Measurements from ENCODE around the gene SLC37A2. TPM values are rescaled to one million over a fixed set of nuclear protein-coding genes. Genes with fewer than 3 reads are reported as not detected.

SLC37A2 gene
- total RNA-seq, 1 donor from 2014 or later, result 2.4 TPM

DNA sequence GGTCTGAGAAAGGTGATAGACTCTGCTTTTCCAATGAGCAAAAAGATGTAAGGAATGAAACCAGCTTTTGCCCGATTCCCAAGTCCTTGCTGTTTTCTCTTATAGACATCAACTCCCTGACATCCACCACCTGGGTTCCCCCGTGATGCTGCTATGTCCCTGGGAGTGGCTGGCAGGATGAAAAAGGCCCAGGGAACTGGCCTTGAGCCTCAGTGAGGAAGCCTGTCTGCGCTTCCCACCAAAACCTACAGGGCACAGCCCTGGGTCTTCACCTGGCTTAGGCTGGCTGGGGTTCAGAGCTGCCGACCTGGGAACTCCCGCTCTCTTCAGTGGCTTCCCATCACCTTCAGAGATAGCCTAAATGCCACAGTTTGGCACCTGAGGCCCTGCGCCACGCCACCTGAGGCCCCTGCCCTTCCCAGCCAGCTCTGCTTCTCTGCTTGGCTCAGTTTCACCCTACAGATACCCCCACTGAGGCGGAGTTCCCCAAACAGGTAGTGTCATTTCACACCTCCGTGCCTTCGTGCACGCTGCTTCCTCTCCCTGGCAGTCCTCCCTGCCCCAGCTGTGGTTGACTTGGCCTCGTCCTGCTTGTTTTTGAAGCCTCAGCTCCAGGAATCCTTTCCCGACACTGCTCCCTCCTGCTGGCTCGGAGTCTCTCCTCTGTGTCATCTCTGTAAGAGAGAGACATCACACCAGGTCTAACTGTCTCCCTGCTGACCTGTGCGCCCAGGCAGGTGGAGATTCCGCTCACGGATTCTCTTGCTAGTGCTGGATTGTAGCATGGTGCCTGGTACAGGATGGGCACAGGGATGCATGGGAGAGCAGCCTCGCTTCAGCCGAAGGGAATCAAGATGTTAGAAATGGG, 10.7 kb downstream of the SLC37A2 start:
- H3K9me3 ChIP-seq (replicated peaks), result no peaks in the 10 kb centered on the region
- H3K36me3 ChIP-seq, result no peaks in the 10 kb centered on the region
- H3K27ac ChIP-seq (replicated peaks), result no peak overlapping the region
- H3K27me3 ChIP-seq (ENCODE audit: low read depth), result peaks cover 74% of the 10 kb centered on the region
- H3K4me3 ChIP-seq, result no peak overlapping the region
- H3K4me1 ChIP-seq, result no peaks in the 10 kb centered on the region
- TF ChIP-seq, protein P1, sequence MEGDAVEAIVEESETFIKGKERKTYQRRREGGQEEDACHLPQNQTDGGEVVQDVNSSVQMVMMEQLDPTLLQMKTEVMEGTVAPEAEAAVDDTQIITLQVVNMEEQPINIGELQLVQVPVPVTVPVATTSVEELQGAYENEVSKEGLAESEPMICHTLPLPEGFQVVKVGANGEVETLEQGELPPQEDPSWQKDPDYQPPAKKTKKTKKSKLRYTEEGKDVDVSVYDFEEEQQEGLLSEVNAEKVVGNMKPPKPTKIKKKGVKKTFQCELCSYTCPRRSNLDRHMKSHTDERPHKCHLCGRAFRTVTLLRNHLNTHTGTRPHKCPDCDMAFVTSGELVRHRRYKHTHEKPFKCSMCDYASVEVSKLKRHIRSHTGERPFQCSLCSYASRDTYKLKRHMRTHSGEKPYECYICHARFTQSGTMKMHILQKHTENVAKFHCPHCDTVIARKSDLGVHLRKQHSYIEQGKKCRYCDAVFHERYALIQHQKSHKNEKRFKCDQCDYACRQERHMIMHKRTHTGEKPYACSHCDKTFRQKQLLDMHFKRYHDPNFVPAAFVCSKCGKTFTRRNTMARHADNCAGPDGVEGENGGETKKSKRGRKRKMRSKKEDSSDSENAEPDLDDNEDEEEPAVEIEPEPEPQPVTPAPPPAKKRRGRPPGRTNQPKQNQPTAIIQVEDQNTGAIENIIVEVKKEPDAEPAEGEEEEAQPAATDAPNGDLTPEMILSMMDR (IDR thresholded peaks at IDR 0.05; ENCODE audit: borderline replicate concordance), result no peak
- intact Hi-C loops (cut with micrococcal nuclease), result no loop called here
- DNase-seq, result no peak

- no peaks in the 10 kb centered on the region for H3K4me1 ChIP-seq
- TF ChIP-seq, protein P1 (IDR thresholded peaks at IDR 0.05; ENCODE audit: borderline replicate concordance), result no peak
- H3K4me3 ChIP-seq, result no peak overlapping the region
- no peaks in the 10 kb centered on the region for H3K9me3 ChIP-seq (replicated peaks)
- intact Hi-C loops (cut with micrococcal nuclease), result no loop called here
- DNase-seq, result no peak
- peaks cover 66% of the 10 kb centered on the region for H3K27me3 ChIP-seq (ENCODE audit: low read depth)
- H3K27ac ChIP-seq (replicated peaks), result no peak overlapping the region
- H3K36me3 ChIP-seq, result no peaks in the 10 kb centered on the region
Measured at GRCh38 chr11:125074511-125075241, 11.6 kb downstream of the SLC37A2 start.

- TF ChIP-seq, protein P1 (IDR thresholded peaks at IDR 0.05; ENCODE audit: borderline replicate concordance), result no peak
- Histone ChIP-seq H3K27ac (replicated peaks) (no peak overlapping the region), H3K27me3 (ENCODE audit: low read depth) (peaks cover 63% of the 10 kb centered on the region), H3K9me3 (replicated peaks) (no peaks in the 10 kb centered on the region), H3K4me3 (no peak overlapping the region), H3K36me3 (no peaks in the 10 kb centered on the region), H3K4me1 (no peaks in the 10 kb centered on the region)
- no peak for DNase-seq
- intact Hi-C loops (cut with micrococcal nuclease), result no loop called here
Measured at GRCh38 chr11:125075242-125075625, 12.1 kb downstream of the SLC37A2 start.

DNA sequence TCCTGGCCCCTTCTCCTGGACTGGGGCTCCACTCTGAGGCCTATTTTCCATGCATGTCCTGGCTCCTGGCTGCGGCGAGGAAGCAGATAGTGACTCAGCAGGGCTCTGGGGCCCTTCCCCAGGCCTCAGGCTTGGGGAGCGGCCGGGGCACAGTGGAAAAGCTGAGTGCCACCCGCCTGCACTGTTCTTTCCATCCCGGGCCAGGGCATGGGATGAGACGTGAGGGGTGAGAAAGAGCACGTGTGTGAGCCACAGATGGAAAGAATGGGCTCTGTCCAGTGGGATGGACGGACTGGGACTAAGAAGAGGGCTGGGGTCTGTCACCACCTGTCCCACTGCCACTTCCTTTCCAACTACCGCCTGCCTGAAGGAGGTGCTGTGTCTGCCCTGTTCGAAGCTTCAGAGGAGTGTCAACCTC, 12.8 kb downstream of the SLC37A2 start:
- Histone ChIP-seq H3K27me3 (ENCODE audit: low read depth) (peaks cover 63% of the 10 kb centered on the region), H3K4me1 (no peaks in the 10 kb centered on the region), H3K4me3 (no peak overlapping the region), H3K27ac (replicated peaks) (no peak overlapping the region), H3K9me3 (replicated peaks) (no peaks in the 10 kb centered on the region), H3K36me3 (no peaks in the 10 kb centered on the region)
- DNase-seq, result no peak
- TF ChIP-seq, protein P1 (IDR thresholded peaks at IDR 0.05; ENCODE audit: borderline replicate concordance), result no peak
- intact Hi-C loops (cut with micrococcal nuclease), result no loop called here

DNA sequence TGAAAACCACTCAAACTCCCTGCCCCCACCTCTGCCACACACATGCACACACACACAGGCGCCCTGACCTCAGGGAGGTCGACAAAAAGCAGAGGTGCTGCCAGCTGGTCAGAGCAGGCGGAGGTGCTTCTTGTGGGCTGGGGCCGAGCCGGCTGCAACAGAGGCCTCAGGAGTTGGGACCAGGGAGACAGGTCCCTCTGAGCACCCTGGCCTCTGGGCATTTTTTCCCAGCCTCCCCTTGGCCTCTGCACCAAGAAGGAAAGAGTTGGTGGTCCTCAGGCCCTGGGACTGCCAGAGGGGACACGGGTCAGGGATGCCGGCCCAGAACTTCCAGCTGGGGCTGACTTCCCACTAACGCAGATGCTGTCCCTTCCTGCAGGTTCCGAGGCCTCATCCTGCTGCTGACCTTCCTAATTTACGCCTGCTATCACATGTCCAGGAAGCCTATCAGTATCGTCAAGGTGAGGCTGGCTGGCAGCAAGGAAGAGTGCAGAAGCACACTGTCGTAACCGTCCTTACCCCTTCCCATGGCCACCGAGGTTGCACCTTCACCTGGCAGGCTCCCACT, 13.4 kb downstream of the SLC37A2 start:
- no peak overlapping the region for H3K27ac ChIP-seq (replicated peaks)
- H3K36me3 ChIP-seq, result no peaks in the 10 kb centered on the region
- intact Hi-C loops (cut with micrococcal nuclease), result no loop called here
- no peaks in the 10 kb centered on the region for H3K4me1 ChIP-seq
- peaks cover 63% of the 10 kb centered on the region for H3K27me3 ChIP-seq (ENCODE audit: low read depth)
- no peaks in the 10 kb centered on the region for H3K9me3 ChIP-seq (replicated peaks)
- no peak for DNase-seq
- TF ChIP-seq, protein P1 (IDR thresholded peaks at IDR 0.05; ENCODE audit: borderline replicate concordance), result no peak
- no peak overlapping the region for H3K4me3 ChIP-seq
